ENCODE data around the gene LRRC4C. TPM values are rescaled to one million over a fixed set of nuclear protein-coding genes. Genes with fewer than 3 reads are reported as not detected.
"Not testable (repeated sequence)": the region's sequence is repeated elsewhere in the genome, so short reads cannot be mapped to it uniquely, and the experiment has no call there.

Gene LRRC4C
- total and polyA plus RNA-seq, 2 experiments from 2014 or later: not detected

DNA sequence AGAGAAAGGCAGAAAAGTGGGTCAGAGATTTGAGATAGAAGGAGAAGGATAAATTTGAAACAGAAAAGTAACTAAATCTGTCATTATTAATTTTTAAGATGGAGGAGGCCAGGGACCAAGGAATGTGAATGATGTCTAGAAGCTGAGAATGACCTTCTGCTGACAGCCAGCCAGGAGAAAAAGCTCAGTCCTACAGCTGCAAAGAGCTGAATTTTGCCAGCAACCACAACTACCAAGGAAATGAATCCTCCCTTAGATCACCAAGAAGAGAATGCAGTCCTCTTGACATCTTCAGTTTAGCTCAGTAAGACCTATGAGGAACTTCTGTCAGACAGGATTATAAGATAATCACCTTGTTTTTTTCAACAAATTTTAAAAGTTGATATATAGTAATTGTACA, 538.2 kb downstream of the LRRC4C start:
- DNase-seq: no peak
- TF ChIP-seq EZH2phosphoT487 (IDR thresholded peaks at IDR 0.05; ENCODE audit: insufficient read depth, low read depth) (no peak), EZH2 (IDR thresholded peaks at IDR 0.05; ENCODE audit: insufficient read depth, poor library complexity, severe bottlenecking) (no peak)
- no peaks in the 10 kb centered on the region for H3F3A ChIP-seq (ENCODE audit: insufficient read depth)
- no peak overlapping the region for H2AFZ ChIP-seq
- no peaks in the 10 kb centered on the region for H3K36me3 ChIP-seq (ENCODE audit: low read depth)
- peaks cover 5% of the 10 kb centered on the region for H3K9me3 ChIP-seq (ENCODE audit: low read depth)
- H3K9ac ChIP-seq: no peak overlapping the region
- H3K4me3 ChIP-seq: no peak overlapping the region
- no peaks in the 10 kb centered on the region for H3K79me2 ChIP-seq (ENCODE audit: insufficient read depth)
- no peak overlapping the region for H3K27ac ChIP-seq
- no peaks in the 10 kb centered on the region for H3K27me3 ChIP-seq (replicated peaks; ENCODE audit: insufficient read depth)
- no peaks in the 10 kb centered on the region for H3K4me1 ChIP-seq (ENCODE audit: insufficient read depth)
- no peak overlapping the region for H3K4me2 ChIP-seq (ENCODE audit: unreplicated experiment)
- in situ Hi-C loops (cut with MboI): no loop called here
- no peaks in the 10 kb centered on the region for H3K9me2 ChIP-seq (ENCODE audit: insufficient read depth)
- no peaks in the 10 kb centered on the region for H4K20me1 ChIP-seq (ENCODE audit: insufficient read depth)

DNA sequence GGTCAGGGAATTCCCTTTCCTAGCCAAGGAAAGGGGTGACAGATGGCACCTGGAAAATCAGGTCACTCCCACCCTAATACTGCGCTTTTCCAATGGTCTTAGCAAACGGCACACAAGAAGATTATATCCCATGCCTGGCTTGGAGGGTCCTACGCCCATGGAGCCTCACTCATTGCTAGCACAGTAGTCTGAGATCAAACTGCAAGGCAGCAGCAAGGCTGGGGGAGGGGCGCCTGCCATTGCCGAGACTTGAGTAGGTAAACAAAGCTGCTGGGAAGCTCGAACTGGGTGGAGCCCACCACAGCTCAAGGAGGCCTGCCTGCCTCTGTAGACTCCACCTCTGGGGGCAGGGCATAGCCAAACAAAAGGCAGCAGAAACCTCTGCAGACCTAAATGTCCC, 548.7 kb downstream of the LRRC4C start:
- DNase-seq; H3K9ac ChIP-seq; H2AFZ ChIP-seq; H4K20me1 ChIP-seq (ENCODE audit: insufficient read depth); H3K27ac ChIP-seq; H3K79me2 ChIP-seq (ENCODE audit: insufficient read depth); H3K36me3 ChIP-seq (ENCODE audit: low read depth); H3K4me3 ChIP-seq; in situ Hi-C loops (cut with MboI); H3K4me2 ChIP-seq (ENCODE audit: unreplicated experiment); H3K9me3 ChIP-seq (ENCODE audit: low read depth); H3K27me3 ChIP-seq (replicated peaks; ENCODE audit: insufficient read depth); H3K9me2 ChIP-seq (ENCODE audit: insufficient read depth); H3F3A ChIP-seq (ENCODE audit: insufficient read depth); H3K4me1 ChIP-seq (ENCODE audit: insufficient read depth): not testable (repeated sequence)
- WGBS, 2 experiments (ENCODE audit: low coverage in 1 of 2, low lambda C conversion rate in 2 of 2, missing lambda C conversion rate in 2 of 2): 25 to 39% methylated on average over 6 of the region's 6 CpGs

DNA sequence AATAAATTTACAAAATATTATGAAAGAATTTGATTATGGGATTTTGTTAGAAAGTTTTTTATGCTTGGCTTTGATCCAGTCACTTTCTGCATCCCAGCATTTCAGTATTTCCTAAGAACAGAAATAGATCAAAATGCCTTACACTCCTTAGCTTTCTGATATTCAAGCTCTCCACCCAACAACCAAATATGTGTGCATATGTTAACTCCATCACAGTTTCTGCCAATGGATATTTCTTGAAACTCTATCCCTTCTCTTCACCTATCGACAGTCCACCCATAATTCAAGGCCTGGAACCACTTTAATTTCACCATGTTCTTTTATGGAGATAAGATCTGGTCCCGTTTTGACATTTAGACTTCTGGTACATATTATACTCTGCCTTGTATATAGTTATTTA, 565.0 kb downstream of the LRRC4C start:
- H3K9me3 ChIP-seq (ENCODE audit: low read depth): no peaks in the 10 kb centered on the region
- DNase-seq: no peak
- H3K79me2 ChIP-seq (ENCODE audit: insufficient read depth): no peaks in the 10 kb centered on the region
- in situ Hi-C loops (cut with MboI): no loop called here
- no peak overlapping the region for H3K27ac ChIP-seq
- no peaks in the 10 kb centered on the region for H3K4me1 ChIP-seq (ENCODE audit: insufficient read depth)
- H3F3A ChIP-seq (ENCODE audit: insufficient read depth): no peaks in the 10 kb centered on the region
- H3K36me3 ChIP-seq (ENCODE audit: low read depth): no peaks in the 10 kb centered on the region
- H3K27me3 ChIP-seq (replicated peaks; ENCODE audit: insufficient read depth): no peaks in the 10 kb centered on the region
- no peak overlapping the region for H2AFZ ChIP-seq
- no peak overlapping the region for H3K4me3 ChIP-seq
- no peak overlapping the region for H3K4me2 ChIP-seq (ENCODE audit: unreplicated experiment)
- no peaks in the 10 kb centered on the region for H4K20me1 ChIP-seq (ENCODE audit: insufficient read depth)
- H3K9ac ChIP-seq: no peak overlapping the region
- WGBS, 2 experiments (ENCODE audit: low coverage in 1 of 2, low lambda C conversion rate in 2 of 2, missing lambda C conversion rate in 2 of 2): 12% methylated on average over 2 of the region's 2 CpGs
- H3K9me2 ChIP-seq (ENCODE audit: insufficient read depth): no peaks in the 10 kb centered on the region
- TF ChIP-seq EZH2 (IDR thresholded peaks at IDR 0.05; ENCODE audit: insufficient read depth, poor library complexity, severe bottlenecking): no peak
- TF ChIP-seq EZH2phosphoT487 (IDR thresholded peaks at IDR 0.05; ENCODE audit: insufficient read depth, low read depth): no peak

DNA sequence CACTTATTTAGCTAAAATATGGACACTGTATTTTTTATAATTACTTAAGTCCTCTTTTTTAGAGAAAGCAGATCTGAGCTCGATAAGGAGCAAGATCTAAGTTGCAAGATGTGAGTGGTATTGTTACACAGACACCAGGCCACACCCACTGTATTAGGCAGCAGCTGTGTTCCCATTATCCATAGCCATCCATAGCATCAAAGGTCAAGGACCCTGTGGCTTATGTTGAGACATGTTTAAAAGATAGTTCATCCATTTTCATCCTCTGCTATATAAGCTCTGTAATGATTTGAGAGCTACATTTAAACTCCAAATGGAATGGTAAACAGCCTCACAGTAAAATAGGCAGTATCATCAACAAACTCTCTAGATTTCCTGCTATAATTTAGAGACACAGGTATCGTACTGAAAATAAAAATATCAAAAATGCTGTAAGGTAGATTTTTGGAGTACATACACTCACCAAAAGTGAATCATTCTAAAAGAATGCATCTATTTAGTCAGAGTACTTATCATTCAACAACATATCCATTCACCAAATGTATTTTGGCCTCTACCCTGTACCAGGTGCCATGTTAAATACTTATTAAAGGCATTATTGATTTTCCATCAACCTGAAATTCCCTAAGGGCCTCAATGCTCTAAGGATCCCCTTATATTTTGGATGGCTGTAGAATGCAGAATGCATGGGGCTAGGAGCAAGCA, 574.0 kb downstream of the LRRC4C start:
- Histone ChIP-seq H3K9me2 (ENCODE audit: insufficient read depth) (no peaks in the 10 kb centered on the region), H3K27me3 (replicated peaks; ENCODE audit: insufficient read depth) (no peaks in the 10 kb centered on the region), H4K20me1 (ENCODE audit: insufficient read depth) (no peaks in the 10 kb centered on the region), H3K36me3 (ENCODE audit: low read depth) (no peaks in the 10 kb centered on the region), H3K79me2 (ENCODE audit: insufficient read depth) (no peaks in the 10 kb centered on the region), H2AFZ (no peak overlapping the region), H3K9me3 (ENCODE audit: low read depth) (no peaks in the 10 kb centered on the region), H3F3A (ENCODE audit: insufficient read depth) (no peaks in the 10 kb centered on the region), H3K4me3 (no peak overlapping the region), H3K4me1 (ENCODE audit: insufficient read depth) (no peaks in the 10 kb centered on the region), H3K4me2 (ENCODE audit: unreplicated experiment) (no peak overlapping the region), H3K9ac (no peak overlapping the region), H3K27ac (no peak overlapping the region)
- 10 to 13% methylated on average over 2 of the region's 2 CpGs for WGBS, 2 experiments (ENCODE audit: low coverage in 1 of 2, low lambda C conversion rate in 2 of 2, missing lambda C conversion rate in 2 of 2)
- TF ChIP-seq EZH2 (IDR thresholded peaks at IDR 0.05; ENCODE audit: insufficient read depth, poor library complexity, severe bottlenecking): no peak
- TF ChIP-seq EZH2phosphoT487 (IDR thresholded peaks at IDR 0.05; ENCODE audit: insufficient read depth, low read depth): no peak
- no peak for DNase-seq
- in situ Hi-C loops (cut with MboI): no loop called here

DNA sequence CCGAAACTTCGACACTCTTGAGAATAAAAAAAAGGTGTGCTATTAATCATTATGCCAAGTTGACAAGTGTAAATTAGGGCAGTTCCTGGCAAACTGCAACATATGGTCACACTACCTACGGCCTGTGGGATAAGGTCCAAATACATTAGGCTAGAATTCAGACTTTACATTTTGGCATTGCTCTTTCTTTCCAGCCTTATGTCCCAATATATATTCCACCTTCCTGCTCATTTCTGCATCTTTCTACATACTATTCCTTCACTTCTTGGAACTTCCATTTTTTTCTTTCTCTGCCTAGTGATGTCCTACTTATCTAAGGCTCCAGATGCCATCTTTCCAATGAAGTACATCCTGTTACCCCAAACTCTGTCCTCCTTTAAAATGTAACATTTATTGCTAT, 577.2 kb downstream of the LRRC4C start:
- no peaks in the 10 kb centered on the region for H3K9me2 ChIP-seq (ENCODE audit: insufficient read depth)
- no peaks in the 10 kb centered on the region for H3F3A ChIP-seq (ENCODE audit: insufficient read depth)
- no peaks in the 10 kb centered on the region for H3K27me3 ChIP-seq (replicated peaks; ENCODE audit: insufficient read depth)
- TF ChIP-seq EZH2phosphoT487 (IDR thresholded peaks at IDR 0.05; ENCODE audit: insufficient read depth, low read depth) (no peak), EZH2 (IDR thresholded peaks at IDR 0.05; ENCODE audit: insufficient read depth, poor library complexity, severe bottlenecking) (no peak)
- H3K4me3 ChIP-seq: no peak overlapping the region
- in situ Hi-C loops (cut with MboI): no loop called here
- H3K4me1 ChIP-seq (ENCODE audit: insufficient read depth): no peaks in the 10 kb centered on the region
- no peak overlapping the region for H3K4me2 ChIP-seq (ENCODE audit: unreplicated experiment)
- no peak overlapping the region for H2AFZ ChIP-seq
- no peaks in the 10 kb centered on the region for H3K36me3 ChIP-seq (ENCODE audit: low read depth)
- H3K9ac ChIP-seq: no peak overlapping the region
- WGBS, 2 experiments (ENCODE audit: low coverage in 1 of 2, low lambda C conversion rate in 2 of 2, missing lambda C conversion rate in 2 of 2): 18 to 21% methylated on average over 3 of the region's 3 CpGs
- H4K20me1 ChIP-seq (ENCODE audit: insufficient read depth): no peaks in the 10 kb centered on the region
- no peaks in the 10 kb centered on the region for H3K9me3 ChIP-seq (ENCODE audit: low read depth)
- DNase-seq: no peak
- no peak overlapping the region for H3K27ac ChIP-seq
- H3K79me2 ChIP-seq (ENCODE audit: insufficient read depth): no peaks in the 10 kb centered on the region
